ENCODE measurements around the gene WDR31.

DNA sequence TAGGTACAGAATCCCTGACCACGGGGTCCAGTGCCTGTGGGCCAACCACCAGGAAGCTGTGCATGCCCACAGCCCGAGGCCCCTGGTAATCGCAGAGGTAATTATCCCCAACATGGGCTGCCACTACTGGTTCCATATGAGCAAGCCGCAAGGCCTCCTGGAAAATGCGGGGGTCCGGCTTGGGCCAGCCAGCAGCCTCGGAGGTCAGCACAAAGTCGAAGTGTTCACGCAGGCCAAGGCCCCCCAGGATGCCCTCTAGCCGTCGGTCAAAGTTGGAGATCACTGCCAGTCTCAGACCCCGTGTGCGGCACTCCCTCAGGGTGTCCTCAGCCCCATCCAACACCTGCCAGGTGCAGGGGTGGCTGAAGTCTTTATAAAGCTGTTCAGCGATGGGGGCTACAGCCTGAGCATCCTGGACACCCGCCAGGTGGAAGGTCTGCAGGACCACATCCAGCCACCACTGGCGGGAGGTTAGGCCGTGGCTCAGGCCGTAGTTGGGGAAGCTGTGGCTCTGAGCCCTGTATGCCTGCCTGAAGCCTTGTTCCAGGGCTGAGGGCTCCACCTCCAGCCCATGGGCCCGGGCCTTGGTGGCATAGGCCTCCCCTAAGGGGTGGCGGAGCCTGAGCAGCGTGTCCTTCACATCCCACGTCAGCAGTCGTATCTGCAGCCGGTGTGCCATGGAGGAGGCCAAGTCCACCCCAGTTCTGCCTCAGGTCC lies 33.8 kb upstream of the WDR31 start:
- no peak for TF ChIP-seq CTCF (IDR thresholded peaks at IDR 0.05)
- TF ChIP-seq POLR2A (IDR thresholded peaks at IDR 0.05), result no peak
